Measurements from ENCODE around the gene BANF2.

- TF ChIP-seq, protein P1, sequence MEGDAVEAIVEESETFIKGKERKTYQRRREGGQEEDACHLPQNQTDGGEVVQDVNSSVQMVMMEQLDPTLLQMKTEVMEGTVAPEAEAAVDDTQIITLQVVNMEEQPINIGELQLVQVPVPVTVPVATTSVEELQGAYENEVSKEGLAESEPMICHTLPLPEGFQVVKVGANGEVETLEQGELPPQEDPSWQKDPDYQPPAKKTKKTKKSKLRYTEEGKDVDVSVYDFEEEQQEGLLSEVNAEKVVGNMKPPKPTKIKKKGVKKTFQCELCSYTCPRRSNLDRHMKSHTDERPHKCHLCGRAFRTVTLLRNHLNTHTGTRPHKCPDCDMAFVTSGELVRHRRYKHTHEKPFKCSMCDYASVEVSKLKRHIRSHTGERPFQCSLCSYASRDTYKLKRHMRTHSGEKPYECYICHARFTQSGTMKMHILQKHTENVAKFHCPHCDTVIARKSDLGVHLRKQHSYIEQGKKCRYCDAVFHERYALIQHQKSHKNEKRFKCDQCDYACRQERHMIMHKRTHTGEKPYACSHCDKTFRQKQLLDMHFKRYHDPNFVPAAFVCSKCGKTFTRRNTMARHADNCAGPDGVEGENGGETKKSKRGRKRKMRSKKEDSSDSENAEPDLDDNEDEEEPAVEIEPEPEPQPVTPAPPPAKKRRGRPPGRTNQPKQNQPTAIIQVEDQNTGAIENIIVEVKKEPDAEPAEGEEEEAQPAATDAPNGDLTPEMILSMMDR (conservative IDR thresholded peaks at IDR 0.05 in 1 of 2, IDR thresholded peaks at IDR 0.05 in 1 of 2; ENCODE audit: extremely low read depth in 1 of 2, insufficient read depth in 1 of 2, low read depth in 1 of 2, low read length in 2 of 2), result no peak
- no peak for TF ChIP-seq EZH2 (IDR thresholded peaks at IDR 0.05; ENCODE audit: borderline replicate concordance, low read length)
Observed at GRCh38 chr20:17783671-17784070, 83.9 kb downstream of the BANF2 start.

Data from mammary epithelial cell (primary cell).